NB4 (cell line): ENCODE data around the gene KATNB1.

ENCODE experiments used
- CTCF ChIP-seq: IDR thresholded peaks from one replicate; pipeline ENCODE4 v1.5.1; 2012; ENCODE audit warnings: low read depth, low read length
- MAX ChIP-seq: IDR thresholded peaks from 2 replicates; pipeline ENCODE4 v1.6.1; 2011; ENCODE audit warnings: low read depth, low read length
- MYC ChIP-seq: IDR thresholded peaks from 2 replicates; pipeline ENCODE4 v1.6.1; 2011; ENCODE audit warnings: low read depth, low read length
- POLR2A ChIP-seq: IDR thresholded peaks from 2 replicates; pipeline ENCODE4 v1.6.1; 2011; ENCODE audit warnings: mild to moderate bottlenecking; ENCODE audit not compliant: insufficient read length; ENCODE audit errors: extremely low read depth

GRCh38 chr16:57757326-57757786 is 21.8 kb downstream of the KATNB1 start:
- peak; percentile 91 for TF ChIP-seq CTCF
- TF ChIP-seq POLR2A = no peak
- TF ChIP-seq MAX = peak; percentile 82
- TF ChIP-seq MYC = peak; percentile 62
